A673 (cell line): ENCODE results near the gene ERP27. TPM values are rescaled to one million over a fixed set of nuclear protein-coding genes. Genes with fewer than 3 reads are reported as not detected.

Experiments
- BruUV-seq: library from RNA; stranded (reverse); fragments of 400-500 nt; replicated peaks from 2 replicates; lab custom pipeline; 2021; lab: Mats Ljungman, UMichigan
- CTCF ChIA-PET: fragments of 300-600 bp; sonication (Branson Sonifier 250); formaldehyde crosslinking; loops from one replicate; lab custom pipeline; 2022; ENCODE audit warnings: antibody characterized with exemption; lab: Charles Lee
- POLR2A ChIA-PET: fragments of 300-600 bp; sonication (Branson Sonifier 250); formaldehyde crosslinking; loops from one replicate; lab custom pipeline; 2022; ENCODE audit warnings: antibody characterized with exemption; ENCODE audit not compliant: low non-redundant PET; lab: Charles Lee
- DNase-seq: peaks from one replicate; pipeline ENCODE4 v3.0.0-alpha.2; 2015; ENCODE audit warnings: low spot score
- H3K27ac ChIP-seq: fragments of 200-600 bp; sonication (generic); 2 replicates; pipeline ENCODE4 v1.5.1; 2016; ENCODE audit warnings: mixed run types, low read depth, mild to moderate bottlenecking, mixed read lengths, antibody characterized with exemption, low read length; ENCODE audit not compliant: poor library complexity, severe bottlenecking
- H3K27me3 ChIP-seq: fragments of 200-600 bp; sonication (generic); replicated peaks from 2 replicates; pipeline ENCODE4 v1.6.1; 2017; ENCODE audit warnings: mixed run types, low read depth, mild to moderate bottlenecking, mixed read lengths, antibody characterized with exemption, low read length; ENCODE audit not compliant: insufficient read depth, poor library complexity
- H3K36me3 ChIP-seq: fragments of 200-600 bp; sonication (generic); 2 replicates; pipeline ENCODE4 v1.6.1; 2016; ENCODE audit warnings: mixed run types, mild to moderate bottlenecking, mixed read lengths, antibody characterized with exemption, low read length; ENCODE audit not compliant: insufficient read depth, poor library complexity, severe bottlenecking
- H3K4me1 ChIP-seq: fragments of 200-600 bp; sonication (generic); 2 replicates; pipeline ENCODE4 v1.6.1; 2017; ENCODE audit warnings: mixed run types, mild to moderate bottlenecking, mixed read lengths, antibody characterized with exemption, low read length; ENCODE audit not compliant: insufficient read depth, poor library complexity, severe bottlenecking
- H3K4me3 ChIP-seq: fragments of 200-600 bp; sonication (generic); 2 replicates; pipeline ENCODE4 v1.5.1; 2016; ENCODE audit warnings: low read depth, mixed run types, mild to moderate bottlenecking, mixed read lengths, low read length; ENCODE audit not compliant: poor library complexity, severe bottlenecking
- H3K9me3 ChIP-seq: fragments of 200-600 bp; sonication (generic); 2 replicates; pipeline ENCODE4 v1.6.1; 2016; ENCODE audit warnings: mixed run types, low read depth, mild to moderate bottlenecking, mixed read lengths, antibody characterized with exemption, low read length; ENCODE audit not compliant: poor library complexity, severe bottlenecking
- EZH2 ChIP-seq: fragments of 200-600 bp; sonication (generic); IDR thresholded peaks from 2 replicates; pipeline ENCODE4 v1.6.1; 2017; ENCODE audit warnings: borderline replicate concordance, low read depth, mild to moderate bottlenecking, mixed read lengths, antibody characterized with exemption, low read length; ENCODE audit not compliant: poor library complexity, severe bottlenecking
- intact Hi-C: fragments of 100-400 bp; cut with micrococcal nuclease; formaldehyde crosslinking; loops from one replicate; pipeline ENCODE4 v1.10.0; 2022; ENCODE audit not compliant: unreplicated experiment
- total RNA-seq: library from RNA; stranded (reverse); gene quantifications from 2 replicates; pipeline ENCODE4 v1.2.3, GENCODE V29; 2021
- TF ChIP-seq, protein P1 (sequence below): fragments of 300-800, 200-600 bp; sonication (generic); conservative IDR thresholded peaks from 2 replicates; pipeline ENCODE4 v1.5.1; 2017; ENCODE audit warnings: low read depth, mild to moderate bottlenecking, antibody characterized with exemption, low read length, moderate library complexity, mixed read lengths

ERP27 gene
- total RNA-seq, 1 experiment from 2014 or later: not detected

GRCh38 chr12:14960548-14961465 lies 22.5 kb upstream of the ERP27 start:
- DNase-seq: peak; percentile 86
- Histone ChIP-seq H3K4me3 (peak overlapping the region; percentile 43), H3K9me3 (no peaks in the 10 kb centered on the region), H3K36me3 (no peaks in the 10 kb centered on the region), H3K4me1 (peaks cover 57% of the 10 kb centered on the region), H3K27ac (peak overlapping the region; percentile 78), H3K27me3 (no peaks in the 10 kb centered on the region)
- no peak for TF ChIP-seq EZH2
- TF ChIP-seq, protein P1, sequence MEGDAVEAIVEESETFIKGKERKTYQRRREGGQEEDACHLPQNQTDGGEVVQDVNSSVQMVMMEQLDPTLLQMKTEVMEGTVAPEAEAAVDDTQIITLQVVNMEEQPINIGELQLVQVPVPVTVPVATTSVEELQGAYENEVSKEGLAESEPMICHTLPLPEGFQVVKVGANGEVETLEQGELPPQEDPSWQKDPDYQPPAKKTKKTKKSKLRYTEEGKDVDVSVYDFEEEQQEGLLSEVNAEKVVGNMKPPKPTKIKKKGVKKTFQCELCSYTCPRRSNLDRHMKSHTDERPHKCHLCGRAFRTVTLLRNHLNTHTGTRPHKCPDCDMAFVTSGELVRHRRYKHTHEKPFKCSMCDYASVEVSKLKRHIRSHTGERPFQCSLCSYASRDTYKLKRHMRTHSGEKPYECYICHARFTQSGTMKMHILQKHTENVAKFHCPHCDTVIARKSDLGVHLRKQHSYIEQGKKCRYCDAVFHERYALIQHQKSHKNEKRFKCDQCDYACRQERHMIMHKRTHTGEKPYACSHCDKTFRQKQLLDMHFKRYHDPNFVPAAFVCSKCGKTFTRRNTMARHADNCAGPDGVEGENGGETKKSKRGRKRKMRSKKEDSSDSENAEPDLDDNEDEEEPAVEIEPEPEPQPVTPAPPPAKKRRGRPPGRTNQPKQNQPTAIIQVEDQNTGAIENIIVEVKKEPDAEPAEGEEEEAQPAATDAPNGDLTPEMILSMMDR: no peak
- intact Hi-C loops: no loop called here
- TSS peak; percentile 50 for BruUV-seq
- CTCF ChIA-PET: no interaction called here
- POLR2A ChIA-PET: no interaction called here

DNA sequence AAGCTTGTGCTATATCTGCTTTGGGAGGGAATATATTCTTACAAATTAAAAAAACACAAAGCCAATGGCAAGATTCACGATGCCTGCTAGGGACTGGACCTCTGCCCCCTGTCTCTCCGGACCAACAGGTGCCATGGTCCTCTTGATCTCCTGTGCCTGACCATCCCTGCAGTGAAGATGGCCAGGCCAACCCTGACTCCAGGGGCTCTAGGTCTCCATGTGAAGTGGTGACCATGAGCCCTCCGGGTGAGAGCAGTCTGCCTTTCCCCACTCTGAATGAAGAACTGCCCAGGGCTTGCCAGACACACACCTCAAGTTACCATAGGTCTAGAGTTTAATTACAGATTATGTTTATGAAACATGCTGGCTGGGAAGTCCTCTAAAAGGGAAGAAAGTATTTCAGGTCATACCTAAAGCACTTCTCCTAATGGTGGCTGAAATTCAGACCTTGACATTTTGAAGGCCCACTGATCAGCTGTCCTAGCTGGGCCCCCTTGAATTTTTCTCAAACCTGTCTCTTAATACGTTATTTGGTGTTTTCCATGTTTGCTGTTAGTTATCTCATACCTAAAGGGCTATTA lies 21.7 kb upstream of the ERP27 start:
- peaks cover 59% of the 10 kb centered on the region for H3K4me1 ChIP-seq
- TF ChIP-seq, protein P1: no peak
- TF ChIP-seq EZH2: no peak

GRCh38 chr12:14959463-14959862 lies 21.1 kb upstream of the ERP27 start:
- no TSS peak for BruUV-seq
- Histone ChIP-seq H3K4me1 (peaks cover 59% of the 10 kb centered on the region), H3K4me3 (no peak overlapping the region), H3K27me3 (no peaks in the 10 kb centered on the region), H3K36me3 (no peaks in the 10 kb centered on the region), H3K27ac (peak overlapping the region; percentile 78), H3K9me3 (no peaks in the 10 kb centered on the region)
- ChIA-PET CTCF (no interaction called here), POLR2A (no interaction called here)
- intact Hi-C loops: no loop called here
- TF ChIP-seq, protein P1: no peak
- TF ChIP-seq EZH2: no peak
- DNase-seq: no peak

More for the DNA sequence above, 21.7 kb upstream of the ERP27 start:
- no peaks in the 10 kb centered on the region for H3K9me3 ChIP-seq
- no peaks in the 10 kb centered on the region for H3K27me3 ChIP-seq
- POLR2A ChIA-PET: no interaction called here
- H3K27ac ChIP-seq: peak overlapping the region; percentile 78
- BruUV-seq: no TSS peak
- no peaks in the 10 kb centered on the region for H3K36me3 ChIP-seq
- intact Hi-C loops: no loop called here
- H3K4me3 ChIP-seq: peak overlapping the region; percentile 43
- DNase-seq: no peak
- CTCF ChIA-PET: no interaction called here
